A375 (cell line): Measurements from ENCODE around the gene ATP13A3. TPM values are rescaled to one million over a fixed set of nuclear protein-coding genes. Genes with fewer than 3 reads are reported as not detected.

Source experiments
- small RNA-seq: library from RNA; depleted of rRNA; stranded (forward); fragments of <200 nt; gene quantifications from one replicate; pipeline ENCODE3, GENCODE V24; 2014
- total RNA-seq: library from RNA; depleted of rRNA; stranded (reverse); fragments of >200 nt; shearing (Covaris generic); gene quantifications from 2 replicates; pipeline ENCODE4 v1.2.3, GENCODE V29; 2014; rRNA removed

Gene ATP13A3
- 108 and 114 TPM in 2 replicates for total RNA-seq

DNA sequence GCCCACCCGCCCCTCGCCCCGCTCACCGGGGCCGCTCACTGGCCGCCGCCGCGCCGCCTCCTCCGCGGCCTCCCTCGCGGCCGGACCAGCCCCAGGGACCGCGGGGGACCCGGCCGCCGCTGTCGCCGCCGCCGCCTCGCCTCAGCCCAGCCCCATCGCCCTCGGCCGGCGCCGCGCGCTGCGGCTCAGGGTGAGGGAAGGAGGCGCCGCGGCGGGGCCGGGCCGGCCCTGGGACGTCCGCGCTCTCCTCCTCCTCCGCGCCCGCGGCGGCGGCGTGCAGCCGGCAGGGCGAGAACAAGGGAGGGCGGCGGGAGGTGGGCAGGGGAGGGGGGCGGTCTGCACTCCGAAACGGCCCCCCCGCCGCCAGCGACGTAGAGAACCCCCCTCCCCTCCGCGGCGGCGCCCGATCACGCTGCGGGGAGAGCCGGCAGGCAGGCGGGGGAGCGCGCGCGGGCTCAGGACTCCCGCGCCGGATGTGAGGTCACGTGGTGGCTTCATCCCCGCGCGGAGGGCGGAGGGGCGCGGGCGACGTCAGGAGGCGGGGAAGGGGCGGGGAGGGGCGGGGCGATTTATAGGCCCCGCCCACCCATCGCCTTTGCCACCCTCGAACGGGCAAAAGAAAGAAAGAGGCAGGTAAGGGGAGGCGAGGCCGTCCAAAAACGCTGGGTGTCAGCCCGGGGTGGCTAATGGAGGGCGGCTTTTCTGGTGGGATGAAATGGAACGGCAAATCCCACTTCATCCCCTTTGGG, at the start of gene ATP13A3:
Gene ATP13A3, minus strand, starts transcription at position 463 of the 749 bp plus-strand sequence. CDS start 24,812 bp downstream, outside the sequence.

DNA sequence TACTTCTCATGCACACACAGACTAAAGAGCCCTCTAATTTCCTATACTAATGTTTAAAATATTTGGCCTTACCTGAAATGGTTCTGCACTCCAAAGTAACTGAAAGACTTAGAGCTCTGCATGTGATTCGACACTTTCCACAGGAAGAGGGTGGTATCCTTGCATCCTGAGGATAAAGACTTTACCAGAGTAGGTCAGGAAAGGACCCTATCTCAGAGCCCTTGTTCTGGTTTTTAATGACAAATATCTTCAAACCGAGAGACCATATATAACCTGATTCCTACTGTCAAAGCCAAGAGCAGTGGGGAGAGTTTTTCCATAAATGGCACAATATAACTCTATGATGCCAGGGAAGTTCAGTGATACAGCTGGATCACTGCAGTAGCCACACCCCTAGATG, 87.6 kb downstream of the ATP13A3 start, which contains the start of gene GP5:
Gene GP5, minus strand, starts transcription at position 101 of the 400 bp plus-strand sequence. CDS start 984 bp downstream, outside the sequence.

DNA sequence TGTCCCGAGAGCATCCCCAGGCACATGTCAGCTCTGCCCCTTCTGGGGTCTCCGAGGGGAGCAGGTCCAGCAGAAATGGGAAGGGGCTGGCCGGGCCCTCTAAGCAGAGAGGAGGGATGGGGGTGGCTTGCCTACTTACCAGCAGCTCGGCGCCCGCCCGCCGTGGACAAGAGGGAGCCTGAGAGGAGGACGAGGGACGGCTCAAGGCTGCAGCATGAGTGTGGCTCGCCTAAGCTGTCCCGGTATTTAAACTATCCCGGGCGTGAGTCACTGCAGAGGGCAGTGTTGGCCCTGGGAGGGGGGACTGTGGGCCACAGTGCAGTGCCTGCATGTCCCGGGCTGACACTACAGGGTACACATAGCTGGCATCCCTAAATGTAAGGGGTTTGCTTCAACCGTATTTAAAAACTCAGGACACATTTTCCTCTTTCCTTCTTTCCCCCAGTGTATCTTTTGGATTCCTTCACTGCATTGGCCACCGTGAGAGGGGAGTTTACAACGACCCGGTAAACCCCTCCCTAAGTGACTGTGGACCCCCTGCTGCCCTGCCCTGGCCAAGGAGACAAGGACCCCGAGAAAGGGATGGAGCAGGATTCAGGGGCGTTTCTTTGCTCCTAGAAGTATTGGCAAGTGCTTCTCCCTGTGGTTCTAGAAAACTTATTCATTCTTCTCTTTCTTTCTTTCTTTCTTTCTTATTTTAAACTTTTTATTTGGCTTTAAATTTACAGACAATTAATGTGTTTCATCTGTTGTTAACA, 117.1 kb downstream of the ATP13A3 start, which contains the start of gene LRRC15:
Gene LRRC15, minus strand, starts transcription at position 222 of the 758 bp plus-strand sequence. CDS start 8,700 bp downstream, outside the sequence.

Small RNA genes lying within 50 kb of the gene (small RNA-seq; reads per million reads assigned to genes)
- gene AC108676.2 (not detected), gene RNU6-1101P (not detected)

Other genes starting within 250 kb of the ATP13A3 start
- gene CPN2, start 135.7 kb downstream of the ATP13A3 start, total RNA-seq, result not detected in 2 replicates
- 0.11 and 0.32 TPM in 2 replicates for gene LRRC15, start 117.3 kb downstream of the ATP13A3 start, total RNA-seq
- gene GP5, start 87.7 kb downstream of the ATP13A3 start, total RNA-seq, result not detected in 2 replicates
- 11.8 and 17.8 TPM in 2 replicates for gene TMEM44, start 146.4 kb upstream of the ATP13A3 start, total RNA-seq
- 37.9 and 44.6 TPM in 2 replicates for gene LSG1, start 185.2 kb upstream of the ATP13A3 start, total RNA-seq
- gene FAM43A, start 198.9 kb upstream of the ATP13A3 start, total RNA-seq, result 26.0 and 28.2 TPM in 2 replicates